Measurements from ENCODE around the gene IGSF21.

Gene IGSF21

DNA sequence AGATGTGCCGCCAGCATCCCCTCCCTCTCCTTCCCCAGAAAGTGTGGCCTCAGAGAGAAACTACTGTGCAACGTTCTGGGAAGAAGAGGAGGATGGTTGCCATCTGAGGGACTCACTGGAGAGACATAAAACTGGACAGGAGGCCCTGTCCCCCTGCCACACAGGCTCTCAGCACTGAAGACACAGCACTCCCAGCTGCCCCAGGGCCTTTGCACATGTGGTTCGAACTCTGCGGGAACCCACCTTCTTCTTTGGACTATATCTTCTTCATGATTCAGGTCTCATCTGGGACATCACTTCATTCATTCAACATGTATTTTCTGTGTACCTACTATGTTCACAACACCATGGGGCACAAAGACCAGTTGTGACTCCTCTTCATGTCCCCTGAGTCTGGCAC lies 17.4 kb downstream of the IGSF21 start (continued):
- TF ChIP-seq ARNTL (CRISPR knock-in tag; IDR thresholded peaks at IDR 0.05; ENCODE audit: borderline replicate concordance, low read depth) (no peak), ESRRG (CRISPR knock-in tag; IDR thresholded peaks at IDR 0.05) (no peak), ZC3H10 (CRISPR knock-in tag; IDR thresholded peaks at IDR 0.05) (no peak), ZNF70 (CRISPR knock-in tag; IDR thresholded peaks at IDR 0.05) (no peak)

- TF ChIP-seq, protein P1, sequence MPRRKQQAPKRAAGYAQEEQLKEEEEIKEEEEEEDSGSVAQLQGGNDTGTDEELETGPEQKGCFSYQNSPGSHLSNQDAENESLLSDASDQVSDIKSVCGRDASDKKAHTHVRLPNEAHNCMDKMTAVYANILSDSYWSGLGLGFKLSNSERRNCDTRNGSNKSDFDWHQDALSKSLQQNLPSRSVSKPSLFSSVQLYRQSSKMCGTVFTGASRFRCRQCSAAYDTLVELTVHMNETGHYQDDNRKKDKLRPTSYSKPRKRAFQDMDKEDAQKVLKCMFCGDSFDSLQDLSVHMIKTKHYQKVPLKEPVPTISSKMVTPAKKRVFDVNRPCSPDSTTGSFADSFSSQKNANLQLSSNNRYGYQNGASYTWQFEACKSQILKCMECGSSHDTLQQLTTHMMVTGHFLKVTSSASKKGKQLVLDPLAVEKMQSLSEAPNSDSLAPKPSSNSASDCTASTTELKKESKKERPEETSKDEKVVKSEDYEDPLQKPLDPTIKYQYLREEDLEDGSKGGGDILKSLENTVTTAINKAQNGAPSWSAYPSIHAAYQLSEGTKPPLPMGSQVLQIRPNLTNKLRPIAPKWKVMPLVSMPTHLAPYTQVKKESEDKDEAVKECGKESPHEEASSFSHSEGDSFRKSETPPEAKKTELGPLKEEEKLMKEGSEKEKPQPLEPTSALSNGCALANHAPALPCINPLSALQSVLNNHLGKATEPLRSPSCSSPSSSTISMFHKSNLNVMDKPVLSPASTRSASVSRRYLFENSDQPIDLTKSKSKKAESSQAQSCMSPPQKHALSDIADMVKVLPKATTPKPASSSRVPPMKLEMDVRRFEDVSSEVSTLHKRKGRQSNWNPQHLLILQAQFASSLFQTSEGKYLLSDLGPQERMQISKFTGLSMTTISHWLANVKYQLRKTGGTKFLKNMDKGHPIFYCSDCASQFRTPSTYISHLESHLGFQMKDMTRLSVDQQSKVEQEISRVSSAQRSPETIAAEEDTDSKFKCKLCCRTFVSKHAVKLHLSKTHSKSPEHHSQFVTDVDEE (CRISPR knock-in tag; IDR thresholded peaks at IDR 0.05): no peak
- TF ChIP-seq ZFP30 (CRISPR knock-in tag; IDR thresholded peaks at IDR 0.05) (no peak), SNAI2 (CRISPR knock-in tag; IDR thresholded peaks at IDR 0.05) (no peak), ZFP3 (CRISPR knock-in tag; IDR thresholded peaks at IDR 0.05) (no peak), OSR1 (CRISPR knock-in tag; IDR thresholded peaks at IDR 0.05) (no peak), CSRNP3 (CRISPR knock-in tag; IDR thresholded peaks at IDR 0.05) (no peak), ZNF8 (CRISPR knock-in tag; IDR thresholded peaks at IDR 0.05) (no peak)
- TF ChIP-seq, protein P2, sequence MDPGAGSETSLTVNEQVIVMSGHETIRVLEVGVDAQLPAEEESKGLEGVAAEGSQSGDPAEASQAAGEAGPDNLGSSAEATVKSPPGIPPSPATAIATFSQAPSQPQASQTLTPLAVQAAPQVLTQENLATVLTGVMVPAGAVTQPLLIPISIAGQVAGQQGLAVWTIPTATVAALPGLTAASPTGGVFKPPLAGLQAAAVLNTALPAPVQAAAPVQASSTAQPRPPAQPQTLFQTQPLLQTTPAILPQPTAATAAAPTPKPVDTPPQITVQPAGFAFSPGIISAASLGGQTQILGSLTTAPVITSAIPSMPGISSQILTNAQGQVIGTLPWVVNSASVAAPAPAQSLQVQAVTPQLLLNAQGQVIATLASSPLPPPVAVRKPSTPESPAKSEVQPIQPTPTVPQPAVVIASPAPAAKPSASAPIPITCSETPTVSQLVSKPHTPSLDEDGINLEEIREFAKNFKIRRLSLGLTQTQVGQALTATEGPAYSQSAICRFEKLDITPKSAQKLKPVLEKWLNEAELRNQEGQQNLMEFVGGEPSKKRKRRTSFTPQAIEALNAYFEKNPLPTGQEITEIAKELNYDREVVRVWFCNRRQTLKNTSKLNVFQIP (CRISPR knock-in tag; IDR thresholded peaks at IDR 0.05; ENCODE audit: borderline replicate concordance, low read depth): no peak
- TF ChIP-seq, protein P3, sequence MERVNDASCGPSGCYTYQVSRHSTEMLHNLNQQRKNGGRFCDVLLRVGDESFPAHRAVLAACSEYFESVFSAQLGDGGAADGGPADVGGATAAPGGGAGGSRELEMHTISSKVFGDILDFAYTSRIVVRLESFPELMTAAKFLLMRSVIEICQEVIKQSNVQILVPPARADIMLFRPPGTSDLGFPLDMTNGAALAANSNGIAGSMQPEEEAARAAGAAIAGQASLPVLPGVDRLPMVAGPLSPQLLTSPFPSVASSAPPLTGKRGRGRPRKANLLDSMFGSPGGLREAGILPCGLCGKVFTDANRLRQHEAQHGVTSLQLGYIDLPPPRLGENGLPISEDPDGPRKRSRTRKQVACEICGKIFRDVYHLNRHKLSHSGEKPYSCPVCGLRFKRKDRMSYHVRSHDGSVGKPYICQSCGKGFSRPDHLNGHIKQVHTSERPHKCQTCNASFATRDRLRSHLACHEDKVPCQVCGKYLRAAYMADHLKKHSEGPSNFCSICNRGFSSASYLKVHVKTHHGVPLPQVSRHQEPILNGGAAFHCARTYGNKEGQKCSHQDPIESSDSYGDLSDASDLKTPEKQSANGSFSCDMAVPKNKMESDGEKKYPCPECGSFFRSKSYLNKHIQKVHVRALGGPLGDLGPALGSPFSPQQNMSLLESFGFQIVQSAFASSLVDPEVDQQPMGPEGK (CRISPR knock-in tag; IDR thresholded peaks at IDR 0.05; ENCODE audit: borderline replicate concordance): no peak
- no peak for ATAC-seq
Measured at GRCh38 chr1:18126616-18127015, 19.0 kb downstream of the IGSF21 start.

GRCh38 chr1:18128298-18128697 lies 20.7 kb downstream of the IGSF21 start:
- ATAC-seq: no peak
- TF ChIP-seq ZC3H10 (CRISPR knock-in tag; IDR thresholded peaks at IDR 0.05) (no peak), GLIS3 (CRISPR knock-in tag; IDR thresholded peaks at IDR 0.05) (no peak), ZNF8 (CRISPR knock-in tag; IDR thresholded peaks at IDR 0.05) (no peak), ZNF70 (CRISPR knock-in tag; IDR thresholded peaks at IDR 0.05) (no peak), CSDC2 (CRISPR knock-in tag; IDR thresholded peaks at IDR 0.05) (no peak), ARNTL (CRISPR knock-in tag; IDR thresholded peaks at IDR 0.05; ENCODE audit: borderline replicate concordance, low read depth) (no peak), PPARA (CRISPR knock-in tag; IDR thresholded peaks at IDR 0.05; ENCODE audit: borderline replicate concordance) (no peak), ZFP30 (CRISPR knock-in tag; IDR thresholded peaks at IDR 0.05) (no peak), SNAI2 (CRISPR knock-in tag; IDR thresholded peaks at IDR 0.05) (no peak), CREB5 (CRISPR knock-in tag; IDR thresholded peaks at IDR 0.05; ENCODE audit: low read depth) (no peak)
- TF ChIP-seq, protein P3 (CRISPR knock-in tag; IDR thresholded peaks at IDR 0.05; ENCODE audit: borderline replicate concordance): no peak
- TF ChIP-seq, protein P1 (CRISPR knock-in tag; IDR thresholded peaks at IDR 0.05): no peak

Data from SK-N-SH treated with all-trans-retinoic acid at 6 μM for 48 hours (cell line).